IMR-90 (cell line): Measurements from ENCODE around the gene TIGD1.

Experiments used
- BHLHE40 ChIP-seq: fragments of 150-350 bp; IDR thresholded peaks from 2 replicates; pipeline ENCODE4 v1.6.1; 2016; ENCODE audit warnings: mild to moderate bottlenecking, low read depth, low read length
- MAFK ChIP-seq: IDR thresholded peaks from 2 replicates; pipeline ENCODE4 v1.6.1; 2012; ENCODE audit warnings: low read depth, low read length, improper control_type of control experiment
- MAZ ChIP-seq: IDR thresholded peaks from 2 replicates; pipeline ENCODE4 v1.6.1; 2012; ENCODE audit warnings: low read depth, mild to moderate bottlenecking, low read length, improper control_type of control experiment, moderate library complexity, borderline replicate concordance
- MXI1 ChIP-seq: IDR thresholded peaks from 2 replicates; pipeline ENCODE4 v1.6.1; 2012; ENCODE audit warnings: low read depth, mild to moderate bottlenecking, low read length, moderate library complexity, borderline replicate concordance
- NFE2L2 ChIP-seq: fragments of 150-350 bp; IDR thresholded peaks from 2 replicates; pipeline ENCODE4 v1.6.1; 2016; ENCODE audit warnings: low read depth, mild to moderate bottlenecking, low read length
- RAD21 ChIP-seq: IDR thresholded peaks from 2 replicates; pipeline ENCODE4 v1.6.1; 2012; ENCODE audit warnings: low read length, improper control_type of control experiment
- RFX5 ChIP-seq: IDR thresholded peaks from 2 replicates; pipeline ENCODE4 v1.8.0; 2012; ENCODE audit warnings: low read depth, mild to moderate bottlenecking, low read length, moderate library complexity
- TF ChIP-seq, protein P1 (sequence below): conservative IDR thresholded peaks from 2 replicates; pipeline ENCODE4 v1.5.1; 2012; ENCODE audit warnings: mild to moderate bottlenecking, low read depth, low read length, improper control_type of control experiment
- TF ChIP-seq, protein P2 (sequence below): fragments of 150-350 bp; IDR thresholded peaks from 2 replicates; pipeline ENCODE4 v1.6.1; 2017; ENCODE audit warnings: mild to moderate bottlenecking, antibody characterized with exemption, low read length, low read depth

DNA sequence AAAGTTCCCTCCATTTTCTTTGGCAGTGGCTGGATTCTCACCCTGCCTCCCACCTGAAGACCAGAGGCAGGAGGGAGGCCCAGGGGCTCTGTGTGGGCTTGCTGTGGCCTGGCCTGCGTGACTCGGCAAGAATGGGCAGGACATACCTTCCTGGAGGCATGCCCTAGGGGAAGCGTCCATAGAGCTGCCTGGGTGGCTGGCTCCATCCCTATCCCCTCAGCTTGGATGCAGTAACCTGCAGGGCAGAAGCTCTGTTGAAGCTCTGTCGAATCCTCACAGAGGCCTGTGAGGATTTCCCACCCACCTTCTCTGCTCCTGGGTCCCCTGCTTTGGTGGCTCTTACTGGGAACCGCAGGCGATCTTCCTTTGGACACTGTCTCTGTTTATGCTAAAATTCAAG lies 31.5 kb downstream of the TIGD1 start:
- TF ChIP-seq, protein P1, sequence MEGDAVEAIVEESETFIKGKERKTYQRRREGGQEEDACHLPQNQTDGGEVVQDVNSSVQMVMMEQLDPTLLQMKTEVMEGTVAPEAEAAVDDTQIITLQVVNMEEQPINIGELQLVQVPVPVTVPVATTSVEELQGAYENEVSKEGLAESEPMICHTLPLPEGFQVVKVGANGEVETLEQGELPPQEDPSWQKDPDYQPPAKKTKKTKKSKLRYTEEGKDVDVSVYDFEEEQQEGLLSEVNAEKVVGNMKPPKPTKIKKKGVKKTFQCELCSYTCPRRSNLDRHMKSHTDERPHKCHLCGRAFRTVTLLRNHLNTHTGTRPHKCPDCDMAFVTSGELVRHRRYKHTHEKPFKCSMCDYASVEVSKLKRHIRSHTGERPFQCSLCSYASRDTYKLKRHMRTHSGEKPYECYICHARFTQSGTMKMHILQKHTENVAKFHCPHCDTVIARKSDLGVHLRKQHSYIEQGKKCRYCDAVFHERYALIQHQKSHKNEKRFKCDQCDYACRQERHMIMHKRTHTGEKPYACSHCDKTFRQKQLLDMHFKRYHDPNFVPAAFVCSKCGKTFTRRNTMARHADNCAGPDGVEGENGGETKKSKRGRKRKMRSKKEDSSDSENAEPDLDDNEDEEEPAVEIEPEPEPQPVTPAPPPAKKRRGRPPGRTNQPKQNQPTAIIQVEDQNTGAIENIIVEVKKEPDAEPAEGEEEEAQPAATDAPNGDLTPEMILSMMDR = no peak
- TF ChIP-seq RAD21 = no peak
- no peak for TF ChIP-seq MAZ
- TF ChIP-seq MAFK = no peak
- TF ChIP-seq NFE2L2 = no peak
- TF ChIP-seq MXI1 = no peak
- TF ChIP-seq RFX5 = no peak
- TF ChIP-seq, protein P2, sequence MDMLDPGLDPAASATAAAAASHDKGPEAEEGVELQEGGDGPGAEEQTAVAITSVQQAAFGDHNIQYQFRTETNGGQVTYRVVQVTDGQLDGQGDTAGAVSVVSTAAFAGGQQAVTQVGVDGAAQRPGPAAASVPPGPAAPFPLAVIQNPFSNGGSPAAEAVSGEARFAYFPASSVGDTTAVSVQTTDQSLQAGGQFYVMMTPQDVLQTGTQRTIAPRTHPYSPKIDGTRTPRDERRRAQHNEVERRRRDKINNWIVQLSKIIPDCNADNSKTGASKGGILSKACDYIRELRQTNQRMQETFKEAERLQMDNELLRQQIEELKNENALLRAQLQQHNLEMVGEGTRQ = no peak
- TF ChIP-seq BHLHE40 = no peak
